MCF 10A (cell line): ENCODE results near the gene MICAL3. TPM values are rescaled to one million over a fixed set of nuclear protein-coding genes. Genes with fewer than 3 reads are reported as not detected.
"Not testable (repeated sequence)": the region's sequence is repeated elsewhere in the genome, so short reads cannot be mapped to it uniquely, and the experiment has no call there.

Source experiments
- BruUV-seq: library from RNA; stranded (reverse); fragments of 400-500 nt; replicated peaks from 2 replicates; lab custom pipeline; 2021; lab: Mats Ljungman, UMichigan
- CTCF ChIA-PET: fragments of 300-600 bp; sonication (Branson Sonifier 250); formaldehyde crosslinking; extraction: SDS; loops from one replicate; lab custom pipeline; 2021; ENCODE audit warnings: antibody characterized with exemption, inconsistent platforms; lab: Yijun Ruan, JAX
- POLR2A ChIA-PET: fragments of 300-600, 350-650 bp; sonication (Branson Sonifier 250); formaldehyde crosslinking; extraction: SDS; loops from one replicate; lab custom pipeline; 2020; ENCODE audit warnings: antibody characterized with exemption, inconsistent platforms; lab: Yijun Ruan, JAX
- DNase-seq: peaks from one replicate; pipeline ENCODE4 v3.0.0-alpha.2; 2018; ENCODE audit not compliant: unreplicated experiment
- H3K27ac Mint-ChIP-seq: one replicate; pipeline ENCODE4 v1.8.0; 2022; ENCODE audit warnings: mild to moderate bottlenecking, low read depth, mixed read lengths; ENCODE audit not compliant: unreplicated experiment
- H3K27me3 Mint-ChIP-seq: one replicate; pipeline ENCODE4 v1.8.0; 2022; ENCODE audit warnings: mixed read lengths; ENCODE audit not compliant: insufficient read depth, unreplicated experiment
- H3K36me3 Mint-ChIP-seq: one replicate; pipeline ENCODE4 v1.8.0; 2022; ENCODE audit warnings: mild to moderate bottlenecking, moderate library complexity, mixed read lengths; ENCODE audit not compliant: insufficient read depth, unreplicated experiment
- H3K4me1 Mint-ChIP-seq: one replicate; pipeline ENCODE4 v1.8.0; 2022; ENCODE audit warnings: mixed read lengths; ENCODE audit not compliant: insufficient read depth, unreplicated experiment
- H3K4me3 Mint-ChIP-seq: one replicate; pipeline ENCODE4 v1.8.0; 2022; ENCODE audit warnings: mild to moderate bottlenecking, moderate library complexity, mixed read lengths; ENCODE audit not compliant: unreplicated experiment
- H3K9me3 Mint-ChIP-seq: one replicate; pipeline ENCODE4 v1.8.0; 2022; ENCODE audit warnings: mixed read lengths; ENCODE audit not compliant: unreplicated experiment
- CTCF ChIP-seq: fragments of 200-600 bp; IDR thresholded peaks from one replicate; pipeline ENCODE4 v1.8.0; 2022; ENCODE audit warnings: antibody characterized with exemption, mild to moderate bottlenecking; ENCODE audit not compliant: unreplicated experiment
- intact Hi-C: fragments of 100-400 bp; cut with micrococcal nuclease; formaldehyde crosslinking; loops from 2 replicates; pipeline ENCODE4 v1.14.1; 2022
- total RNA-seq: library from RNA; stranded (reverse); gene quantifications from 2 replicates; pipeline ENCODE4 v1.2.3, GENCODE V29; 2022

MICAL3 gene
- total RNA-seq, 1 experiment from 2014 or later = 54.1 TPM

- intact Hi-C loops = no loop called here
- H3K36me3 Mint-ChIP-seq = no peaks in the 10 kb centered on the region
- POLR2A ChIA-PET = no interaction called here
- no peaks in the 10 kb centered on the region for H3K9me3 Mint-ChIP-seq
- H3K4me1 Mint-ChIP-seq = peaks cover 11% of the 10 kb centered on the region
- no peak overlapping the region for H3K27ac Mint-ChIP-seq
- H3K4me3 Mint-ChIP-seq = no peak overlapping the region
- no peak for DNase-seq
- no TSS peak for BruUV-seq
- H3K27me3 Mint-ChIP-seq = no peaks in the 10 kb centered on the region
- CTCF ChIA-PET = interaction anchor here (1.3 kb wide), 1 partner anchor 27 kb away, joined by 7 read pairs; no protein-coding TSS in a partner anchor
- no peak for TF ChIP-seq CTCF
These were observed 255.2 kb downstream of the MICAL3 start for GRCh38 chr22:17769013-17769715.

- intact Hi-C loops = no loop called here
- Mint-ChIP-seq H3K9me3 (no peaks in the 10 kb centered on the region), H3K27me3 (no peaks in the 10 kb centered on the region), H3K4me1 (peaks cover under 1% of the 10 kb centered on the region), H3K4me3 (no peak overlapping the region), H3K36me3 (no peaks in the 10 kb centered on the region), H3K27ac (no peak overlapping the region)
- DNase-seq = no peak
- TF ChIP-seq CTCF = no peak
- no TSS peak for BruUV-seq
- ChIA-PET CTCF (interaction anchor here (1.0 kb wide), 1 partner anchor 25 kb away, joined by 3 read pairs; no protein-coding TSS in a partner anchor), POLR2A (no interaction called here)
These were observed 256.9 kb downstream of the MICAL3 start for GRCh38 chr22:17767233-17768065.

GRCh38 chr22:17764852-17765251 lies 259.5 kb downstream of the MICAL3 start:
- H3K9me3 Mint-ChIP-seq, DNase-seq, H3K27me3 Mint-ChIP-seq, H3K4me3 Mint-ChIP-seq, intact Hi-C loops, H3K27ac Mint-ChIP-seq, H3K4me1 Mint-ChIP-seq, H3K36me3 Mint-ChIP-seq, BruUV-seq: not testable (repeated sequence)
- ChIA-PET CTCF (interaction anchor here (0.6 to 1.7 kb wide), 2 partner anchors 22 to 38 kb away, joined by 3 to 8 read pairs; no protein-coding TSS in a partner anchor), POLR2A (interaction anchor here (0.6 kb wide), 1 partner anchor 11 kb away, joined by 3 read pairs; no protein-coding TSS in a partner anchor)

- ChIA-PET CTCF (interaction anchor here (0.7 kb wide), 1 partner anchor 10 kb away, joined by 8 read pairs; no protein-coding TSS in a partner anchor), POLR2A (no interaction called here)
- H3K27me3 Mint-ChIP-seq = no peaks in the 10 kb centered on the region
- intact Hi-C loops = no loop called here
- TF ChIP-seq CTCF = no peak
- no peak for DNase-seq
- BruUV-seq = no TSS peak
- no peaks in the 10 kb centered on the region for H3K4me1 Mint-ChIP-seq
- H3K36me3 Mint-ChIP-seq = no peaks in the 10 kb centered on the region
- H3K4me3 Mint-ChIP-seq = no peak overlapping the region
- no peaks in the 10 kb centered on the region for H3K9me3 Mint-ChIP-seq
- no peak overlapping the region for H3K27ac Mint-ChIP-seq
These were observed 260.3 kb downstream of the MICAL3 start for GRCh38 chr22:17764036-17764435.

GRCh38 chr22:17763442-17763841 lies 260.9 kb downstream of the MICAL3 start:
- H3K27ac Mint-ChIP-seq, H3K27me3 Mint-ChIP-seq, intact Hi-C loops, H3K4me3 Mint-ChIP-seq, H3K4me1 Mint-ChIP-seq, BruUV-seq, H3K9me3 Mint-ChIP-seq, DNase-seq, H3K36me3 Mint-ChIP-seq, POLR2A ChIA-PET: not testable (repeated sequence)
- CTCF ChIA-PET = interaction anchor here (0.7 kb wide), 1 partner anchor 10 kb away, joined by 8 read pairs; no protein-coding TSS in a partner anchor
